GM12892 (cell line): ENCODE data around the gene NFIC.

ENCODE experiments used
- POLR2AphosphoS5 ChIP-seq: IDR thresholded peaks from 2 replicates; pipeline ENCODE4 v1.6.1; 2011; ENCODE audit warnings: low read depth, low read length, control low read depth
- TAF1 ChIP-seq: IDR thresholded peaks from 2 replicates; pipeline ENCODE4 v1.6.1; 2011; ENCODE audit warnings: low read depth, mild to moderate bottlenecking, control low read depth, low read length, borderline replicate concordance

- TF ChIP-seq TAF1 (no peak), POLR2AphosphoS5 (no peak)
These were observed 88.4 kb downstream of the NFIC start for GRCh38 chr19:3454656-3455392.
